HCT116 (cell line): ENCODE measurements around the gene TSHZ1. TPM values are rescaled to one million over a fixed set of nuclear protein-coding genes. Genes with fewer than 3 reads are reported as not detected.

Source experiments
- ATAC-seq: fragments of 200-7000 bp; cut with Tn5 transposase; 2 replicates; pipeline ENCODE4 v1.9.1; 2020; ENCODE audit warnings: mild to moderate bottlenecking, moderate library complexity
- BruUV-seq: library from RNA; stranded (reverse); fragments of 400-500 nt; replicated peaks from 2 replicates; lab custom pipeline; 2021; lab: Mats Ljungman, UMichigan
- CTCF ChIA-PET: fragments of 300-600 bp; sonication (Branson Sonifier 250); formaldehyde crosslinking; loops from one replicate; lab custom pipeline; 2021; ENCODE audit warnings: antibody characterized with exemption; lab: Charles Lee
- POLR2A ChIA-PET: fragments of 300-600, 350-600 bp; sonication (Branson Sonifier 250); formaldehyde crosslinking; loops from one replicate; lab custom pipeline; 2021; ENCODE audit warnings: antibody characterized with exemption; lab: Charles Lee
- RAD21 ChIA-PET, 2 experiments: fragments of 300-600 bp; sonication (Branson Sonifier 250); formaldehyde crosslinking; loops; one replicate each; lab custom pipeline; 2023; ENCODE audit warnings: low total read pairs in 2 of 2; ENCODE audit not compliant: uncharacterized antibody in 2 of 2, unreplicated experiment in 2 of 2, low non-redundant PET in 1 of 2; lab: Charles Lee
- DNase-seq: peaks from one replicate; pipeline ENCODE4 v3.0.0-alpha.2; 2010; ENCODE audit warnings: low read depth, low spot score
- H2AFZ ChIP-seq: fragments of 200-600 bp; shearing (Covaris generic), sonication (generic); 2 replicates; pipeline ENCODE4 v1.6.1; 2017; ENCODE audit warnings: low read depth, mixed run types, mixed read lengths, antibody characterized with exemption, low read length; ENCODE audit not compliant: poor library complexity, severe bottlenecking
- H3K27ac ChIP-seq: 2 replicates; pipeline ENCODE4 v1.5.1; 2012; ENCODE audit warnings: low read depth, low read length
- H3K27me3 ChIP-seq: fragments of 200-600 bp; sonication (generic); 2 replicates; pipeline ENCODE4 v1.6.1; 2016; ENCODE audit warnings: mixed run types, low read length, mixed read lengths; ENCODE audit not compliant: insufficient read depth
- H3K36me3 ChIP-seq, 2 experiments: fragments of 200-500 bp in 1 of 2; fragments of 200-600 bp in 1 of 2; sonication (Bioruptor generic) in 1 of 2; sonication (generic) in 1 of 2; 2 replicates each; pipeline versions ENCODE4 v1.5.1 to v1.6.1; 2014 to 2016; ENCODE audit warnings: low read length in 2 of 2, inconsistent platforms in 1 of 2, mixed read lengths in 1 of 2, mixed run types in 1 of 2; ENCODE audit not compliant: insufficient read depth in 2 of 2, control insufficient read depth in 1 of 2
- H3K4me1 ChIP-seq, 2 experiments: fragments of 200-600 bp in 1 of 2; sonication (generic) in 1 of 2; 2 replicates each; pipeline versions ENCODE4 v1.5.1 to v1.6.1; 2012 to 2017; ENCODE audit warnings: low read length in 2 of 2, inconsistent platforms in 1 of 2, mild to moderate bottlenecking in 1 of 2, mixed read lengths in 1 of 2, mixed run types in 1 of 2, moderate library complexity in 1 of 2; ENCODE audit not compliant: insufficient read depth in 2 of 2, control insufficient read depth in 1 of 2
- H3K4me2 ChIP-seq: fragments of 200-600 bp; sonication (generic); 2 replicates; pipeline ENCODE4 v1.6.1; 2017; ENCODE audit warnings: mixed run types, low read length, mixed read lengths
- H3K4me3 ChIP-seq, 2 experiments: fragments of 200-600 bp in 1 of 2; sonication (generic) in 1 of 2; replicated peaks in 1 of 2; 2 replicates each; pipeline ENCODE4 v1.5.1; 2011 to 2016; ENCODE audit warnings: low read length in 2 of 2, control low read depth in 1 of 2, low read depth in 1 of 2, mild to moderate bottlenecking in 1 of 2, mixed read lengths in 1 of 2, mixed run types in 1 of 2
- H3K79me2 ChIP-seq: fragments of 200-600 bp; sonication (generic); 2 replicates; pipeline ENCODE4 v1.6.1; 2017; ENCODE audit warnings: mild to moderate bottlenecking, mixed run types, low read length, moderate library complexity, mixed read lengths; ENCODE audit not compliant: insufficient read depth
- H3K9ac ChIP-seq: fragments of 200-600 bp; sonication (generic); 2 replicates; pipeline ENCODE4 v1.6.1; 2016; ENCODE audit warnings: low read length, mixed read lengths
- H3K9me2 ChIP-seq: fragments of 200-600 bp; sonication (generic), shearing (Covaris generic); 2 replicates; pipeline ENCODE4 v1.6.1; 2017; ENCODE audit warnings: mixed run types, mild to moderate bottlenecking, moderate library complexity; ENCODE audit not compliant: insufficient read depth
- H3K9me3 ChIP-seq, 2 experiments: fragments of 200-500 bp in 1 of 2; fragments of 200-600 bp in 1 of 2; sonication (Bioruptor generic) in 1 of 2; sonication (generic) in 1 of 2; 2 replicates each; pipeline ENCODE4 v1.6.1; 2014 to 2017; ENCODE audit warnings: low read length in 2 of 2, mixed read lengths in 2 of 2, inconsistent platforms in 1 of 2, low read depth in 1 of 2, mild to moderate bottlenecking in 1 of 2, mixed run types in 1 of 2, moderate library complexity in 1 of 2; ENCODE audit not compliant: control insufficient read depth in 1 of 2, insufficient read depth in 1 of 2
- H4K20me1 ChIP-seq: fragments of 200-600 bp; sonication (generic), shearing (Covaris generic); 2 replicates; pipeline ENCODE4 v1.6.1; 2017; ENCODE audit warnings: mixed run types, mild to moderate bottlenecking, moderate library complexity; ENCODE audit not compliant: insufficient read depth
- CBX3 ChIP-seq: IDR thresholded peaks from 2 replicates; pipeline ENCODE4 v1.6.1; 2012; ENCODE audit warnings: low read depth
- EGR1 ChIP-seq: IDR thresholded peaks from 2 replicates; pipeline ENCODE4 v1.6.1; 2012; ENCODE audit warnings: low read depth
- ELF1 ChIP-seq: IDR thresholded peaks from 2 replicates; pipeline ENCODE4 v1.6.1; 2012; ENCODE audit warnings: low read depth, borderline replicate concordance
- EZH2 ChIP-seq: fragments of 200-600 bp; sonication (generic); IDR thresholded peaks from 2 replicates; pipeline ENCODE4 v1.6.1; 2017; ENCODE audit warnings: antibody characterized with exemption, mixed run types
- EZH2phosphoT487 ChIP-seq: fragments of 200-600 bp; IDR thresholded peaks from 2 replicates; pipeline ENCODE4 v1.6.1; 2018; ENCODE audit warnings: antibody characterized with exemption, borderline replicate concordance
- FOSL1 ChIP-seq: IDR thresholded peaks from 2 replicates; pipeline ENCODE4 v1.6.1; 2012; ENCODE audit warnings: low read depth
- JUND ChIP-seq: IDR thresholded peaks from 2 replicates; pipeline ENCODE4 v1.6.1; 2012
- SP1 ChIP-seq: IDR thresholded peaks from 2 replicates; pipeline ENCODE4 v1.6.1; 2012; ENCODE audit warnings: low read depth
- TCF7L2 ChIP-seq: IDR thresholded peaks from 2 replicates; pipeline ENCODE4 v1.7.0; 2011; ENCODE audit warnings: borderline replicate concordance, inconsistent platforms; ENCODE audit not compliant: insufficient read depth, insufficient read length; ENCODE audit errors: extremely low read depth
- ZFX ChIP-seq: fragments of 450-650 bp; IDR thresholded peaks from 2 replicates; pipeline ENCODE4 v1.6.1; 2017
- ZNF274 ChIP-seq: fragments of 200-500 bp; sonication (Bioruptor generic); IDR thresholded peaks from 2 replicates; pipeline ENCODE4 v1.6.1; 2014; ENCODE audit warnings: mild to moderate bottlenecking, low read depth, low read length, inconsistent platforms
- intact Hi-C: fragments of 100-400 bp; cut with micrococcal nuclease; formaldehyde crosslinking; loops from 2 replicates; pipeline ENCODE4 v1.10.0; 2022
- total RNA-seq: library from RNA; stranded (reverse); gene quantifications from one replicate; pipeline ENCODE4 v1.2.1, GENCODE V29; 2021; ENCODE audit not compliant: unreplicated experiment
- TF ChIP-seq, protein P1 (sequence below): IDR thresholded peaks from 2 replicates; pipeline ENCODE4 v1.6.1; 2012
- TF ChIP-seq, protein P2 (sequence below): IDR thresholded peaks from 2 replicates; pipeline ENCODE4 v1.6.1; 2011; ENCODE audit warnings: mild to moderate bottlenecking, low read length, moderate library complexity; ENCODE audit not compliant: insufficient replicate concordance; ENCODE audit errors: extremely low read depth
- TF ChIP-seq, protein P3 (sequence below), 3 experiments: fragments of 200-600 bp in 1 of 3; sonication (generic) in 1 of 3; IDR thresholded peaks in 2 of 3; conservative IDR thresholded peaks in 1 of 3; 2 replicates each; pipeline ENCODE4 v1.5.1; 2012 to 2017; ENCODE audit warnings: low read depth in 2 of 3, low read length in 2 of 3, antibody characterized with exemption in 1 of 3, borderline replicate concordance in 1 of 3, control low read depth in 1 of 3, mild to moderate bottlenecking in 1 of 3, mixed read lengths in 1 of 3, mixed run types in 1 of 3, moderate library complexity in 1 of 3; ENCODE audit not compliant: insufficient read depth in 1 of 3
- TF ChIP-seq, protein P4 (sequence below): IDR thresholded peaks from 2 replicates; pipeline ENCODE4 v1.6.1; 2012
- TF ChIP-seq, protein P5 (sequence below): IDR thresholded peaks from 2 replicates; pipeline ENCODE4 v1.6.1; 2012; ENCODE audit warnings: low read depth

Gene TSHZ1
- total RNA-seq, 1 experiment from 2014 or later: 5.7 TPM

DNA sequence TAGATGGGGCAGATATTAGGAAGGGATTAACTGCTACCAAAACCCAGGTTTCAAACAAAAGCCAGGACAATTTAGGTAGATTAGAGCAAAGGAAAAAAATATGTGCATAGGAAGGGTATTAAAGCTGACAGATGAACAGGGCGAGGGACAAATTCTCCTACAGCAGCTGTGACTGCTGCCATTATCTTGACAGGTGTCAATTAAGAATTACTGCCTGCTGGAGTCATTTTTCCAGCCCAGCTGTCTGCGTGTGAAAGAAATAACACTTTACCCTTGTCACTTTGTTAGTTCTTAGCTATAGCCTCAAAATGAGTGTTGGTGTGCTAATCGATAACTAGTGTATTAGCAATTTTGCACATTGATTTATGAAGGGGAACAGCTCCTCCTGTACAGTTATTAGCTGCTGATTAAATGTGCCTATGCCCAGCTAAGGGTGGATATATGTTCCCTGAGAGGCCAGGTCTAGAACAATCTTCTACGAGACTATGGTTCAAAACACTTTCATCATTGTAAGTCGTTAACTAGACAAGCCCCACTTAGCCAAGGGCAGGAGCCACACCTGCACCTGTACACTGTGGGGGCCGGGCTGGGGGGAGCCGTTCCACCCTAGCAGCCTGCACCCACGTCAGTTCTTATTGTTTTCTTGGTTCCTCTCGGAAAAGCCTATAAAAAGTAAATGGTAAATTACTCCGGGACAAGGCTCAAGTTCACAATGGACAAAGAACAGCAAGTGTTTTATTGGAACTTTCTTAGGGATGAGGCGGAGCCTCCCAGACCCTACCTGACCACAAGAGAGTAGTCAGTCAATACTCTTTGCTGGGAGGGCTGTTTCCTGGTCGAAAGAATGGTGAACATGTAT is 7.7 kb downstream of the TSHZ1 start (continued):
- TF ChIP-seq ZNF274: no peak

DNA sequence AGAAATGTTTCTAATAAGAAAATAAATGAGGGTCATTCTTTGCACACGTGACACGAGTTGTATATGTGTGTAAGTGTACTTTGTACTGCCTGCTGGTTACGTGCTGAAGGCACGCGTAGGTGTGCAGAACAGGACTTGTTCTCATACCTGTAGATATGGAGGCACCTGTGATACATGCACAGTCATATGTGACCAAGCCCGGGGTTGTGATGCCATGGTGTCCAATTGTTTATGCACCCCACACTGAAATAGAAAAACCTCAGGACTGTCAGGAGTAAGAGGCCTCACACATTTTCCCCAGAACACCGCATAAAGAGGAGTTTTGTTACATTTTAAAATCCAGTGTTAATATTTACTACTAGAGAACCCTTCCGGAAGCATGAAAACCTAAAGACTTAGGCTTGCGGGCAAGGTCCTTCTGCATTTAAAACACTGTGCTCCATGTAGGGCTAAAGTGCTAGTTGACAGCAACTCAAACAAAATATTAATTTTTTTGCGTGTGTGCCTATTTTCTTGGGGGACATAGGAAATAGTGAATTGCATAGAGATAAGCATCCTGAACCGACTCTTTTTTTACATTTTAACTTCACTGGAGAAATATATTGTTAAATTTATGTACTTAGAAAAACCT is 9.3 kb downstream of the TSHZ1 start:
- ATAC-seq: no peak
- POLR2A ChIA-PET: no interaction called here
- no peaks in the 10 kb centered on the region for H3K9me3 ChIP-seq
- CTCF ChIA-PET: no interaction called here
- H3K27me3 ChIP-seq: no peaks in the 10 kb centered on the region
- intact Hi-C loops: no loop called here
- H3K36me3 ChIP-seq: no peaks in the 10 kb centered on the region
- H4K20me1 ChIP-seq: no peaks in the 10 kb centered on the region
- H3K4me1 ChIP-seq: peaks cover under 1 to 13% of the 10 kb centered on the region in 2 experiments; a peak in 2 of 4 replicates
- RAD21 ChIA-PET: no interaction called here
- H3K9me2 ChIP-seq: no peaks in the 10 kb centered on the region
- H3K4me3 ChIP-seq: no peak overlapping the region
- no peak overlapping the region for H3K27ac ChIP-seq
- H3K9ac ChIP-seq: no peak overlapping the region
- no peak overlapping the region for H2AFZ ChIP-seq
- no peaks in the 10 kb centered on the region for H3K79me2 ChIP-seq
- DNase-seq: no peak
- H3K4me2 ChIP-seq: no peak overlapping the region
- BruUV-seq: no TSS peak
- TF ChIP-seq FOSL1 (no peak), JUND (no peak), TCF7L2 (no peak), EZH2phosphoT487 (no peak), CBX3 (no peak), EGR1 (no peak), ZFX (no peak), SP1 (no peak), ELF1 (no peak), EZH2 (no peak)
- TF ChIP-seq, protein P1, sequence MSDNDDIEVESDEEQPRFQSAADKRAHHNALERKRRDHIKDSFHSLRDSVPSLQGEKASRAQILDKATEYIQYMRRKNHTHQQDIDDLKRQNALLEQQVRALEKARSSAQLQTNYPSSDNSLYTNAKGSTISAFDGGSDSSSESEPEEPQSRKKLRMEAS: no peak
- TF ChIP-seq, protein P2, sequence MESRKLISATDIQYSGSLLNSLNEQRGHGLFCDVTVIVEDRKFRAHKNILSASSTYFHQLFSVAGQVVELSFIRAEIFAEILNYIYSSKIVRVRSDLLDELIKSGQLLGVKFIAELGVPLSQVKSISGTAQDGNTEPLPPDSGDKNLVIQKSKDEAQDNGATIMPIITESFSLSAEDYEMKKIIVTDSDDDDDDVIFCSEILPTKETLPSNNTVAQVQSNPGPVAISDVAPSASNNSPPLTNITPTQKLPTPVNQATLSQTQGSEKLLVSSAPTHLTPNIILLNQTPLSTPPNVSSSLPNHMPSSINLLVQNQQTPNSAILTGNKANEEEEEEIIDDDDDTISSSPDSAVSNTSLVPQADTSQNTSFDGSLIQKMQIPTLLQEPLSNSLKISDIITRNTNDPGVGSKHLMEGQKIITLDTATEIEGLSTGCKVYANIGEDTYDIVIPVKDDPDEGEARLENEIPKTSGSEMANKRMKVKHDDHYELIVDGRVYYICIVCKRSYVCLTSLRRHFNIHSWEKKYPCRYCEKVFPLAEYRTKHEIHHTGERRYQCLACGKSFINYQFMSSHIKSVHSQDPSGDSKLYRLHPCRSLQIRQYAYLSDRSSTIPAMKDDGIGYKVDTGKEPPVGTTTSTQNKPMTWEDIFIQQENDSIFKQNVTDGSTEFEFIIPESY: no peak
- TF ChIP-seq, protein P3, sequence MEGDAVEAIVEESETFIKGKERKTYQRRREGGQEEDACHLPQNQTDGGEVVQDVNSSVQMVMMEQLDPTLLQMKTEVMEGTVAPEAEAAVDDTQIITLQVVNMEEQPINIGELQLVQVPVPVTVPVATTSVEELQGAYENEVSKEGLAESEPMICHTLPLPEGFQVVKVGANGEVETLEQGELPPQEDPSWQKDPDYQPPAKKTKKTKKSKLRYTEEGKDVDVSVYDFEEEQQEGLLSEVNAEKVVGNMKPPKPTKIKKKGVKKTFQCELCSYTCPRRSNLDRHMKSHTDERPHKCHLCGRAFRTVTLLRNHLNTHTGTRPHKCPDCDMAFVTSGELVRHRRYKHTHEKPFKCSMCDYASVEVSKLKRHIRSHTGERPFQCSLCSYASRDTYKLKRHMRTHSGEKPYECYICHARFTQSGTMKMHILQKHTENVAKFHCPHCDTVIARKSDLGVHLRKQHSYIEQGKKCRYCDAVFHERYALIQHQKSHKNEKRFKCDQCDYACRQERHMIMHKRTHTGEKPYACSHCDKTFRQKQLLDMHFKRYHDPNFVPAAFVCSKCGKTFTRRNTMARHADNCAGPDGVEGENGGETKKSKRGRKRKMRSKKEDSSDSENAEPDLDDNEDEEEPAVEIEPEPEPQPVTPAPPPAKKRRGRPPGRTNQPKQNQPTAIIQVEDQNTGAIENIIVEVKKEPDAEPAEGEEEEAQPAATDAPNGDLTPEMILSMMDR (IDR thresholded peaks at IDR 0.05 in 2 of 3, conservative IDR thresholded peaks at IDR 0.05 in 1 of 3; ENCODE audit: borderline replicate concordance in 1 of 3, insufficient read depth in 1 of 3, low read depth in 2 of 3, low read length in 2 of 3): no peak
- TF ChIP-seq, protein P4, sequence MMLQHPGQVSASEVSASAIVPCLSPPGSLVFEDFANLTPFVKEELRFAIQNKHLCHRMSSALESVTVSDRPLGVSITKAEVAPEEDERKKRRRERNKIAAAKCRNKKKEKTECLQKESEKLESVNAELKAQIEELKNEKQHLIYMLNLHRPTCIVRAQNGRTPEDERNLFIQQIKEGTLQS: no peak
- TF ChIP-seq, protein P5, sequence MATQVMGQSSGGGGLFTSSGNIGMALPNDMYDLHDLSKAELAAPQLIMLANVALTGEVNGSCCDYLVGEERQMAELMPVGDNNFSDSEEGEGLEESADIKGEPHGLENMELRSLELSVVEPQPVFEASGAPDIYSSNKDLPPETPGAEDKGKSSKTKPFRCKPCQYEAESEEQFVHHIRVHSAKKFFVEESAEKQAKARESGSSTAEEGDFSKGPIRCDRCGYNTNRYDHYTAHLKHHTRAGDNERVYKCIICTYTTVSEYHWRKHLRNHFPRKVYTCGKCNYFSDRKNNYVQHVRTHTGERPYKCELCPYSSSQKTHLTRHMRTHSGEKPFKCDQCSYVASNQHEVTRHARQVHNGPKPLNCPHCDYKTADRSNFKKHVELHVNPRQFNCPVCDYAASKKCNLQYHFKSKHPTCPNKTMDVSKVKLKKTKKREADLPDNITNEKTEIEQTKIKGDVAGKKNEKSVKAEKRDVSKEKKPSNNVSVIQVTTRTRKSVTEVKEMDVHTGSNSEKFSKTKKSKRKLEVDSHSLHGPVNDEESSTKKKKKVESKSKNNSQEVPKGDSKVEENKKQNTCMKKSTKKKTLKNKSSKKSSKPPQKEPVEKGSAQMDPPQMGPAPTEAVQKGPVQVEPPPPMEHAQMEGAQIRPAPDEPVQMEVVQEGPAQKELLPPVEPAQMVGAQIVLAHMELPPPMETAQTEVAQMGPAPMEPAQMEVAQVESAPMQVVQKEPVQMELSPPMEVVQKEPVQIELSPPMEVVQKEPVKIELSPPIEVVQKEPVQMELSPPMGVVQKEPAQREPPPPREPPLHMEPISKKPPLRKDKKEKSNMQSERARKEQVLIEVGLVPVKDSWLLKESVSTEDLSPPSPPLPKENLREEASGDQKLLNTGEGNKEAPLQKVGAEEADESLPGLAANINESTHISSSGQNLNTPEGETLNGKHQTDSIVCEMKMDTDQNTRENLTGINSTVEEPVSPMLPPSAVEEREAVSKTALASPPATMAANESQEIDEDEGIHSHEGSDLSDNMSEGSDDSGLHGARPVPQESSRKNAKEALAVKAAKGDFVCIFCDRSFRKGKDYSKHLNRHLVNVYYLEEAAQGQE: no peak
